ENCODE measurements around the gene SYAP1. TPM values are rescaled to one million over a fixed set of nuclear protein-coding genes. Genes with fewer than 3 reads are reported as not detected.

Gene SYAP1
- total RNA-seq = 10 to 100 TPM; 10.6 to 26.4 (median 16.9) TPM

GRCh38 chrX:16719334-16720084, at the start of gene SYAP1:
Gene SYAP1 (plus strand): TSS chrX:16719612. CDS start chrX:16719725, 113 bp downstream.
- ATAC-seq (peak; percentile 97 to 98), DNase-seq (peak; percentile 89 to 94)
- Histone ChIP-seq H3K9me3 (no peaks in the 10 kb centered on the region), H3K4me1 (peaks cover 0 to 27% of the 10 kb centered on the region in 2 donors), H3K4me3 (peak within 1 kb of the TSS; percentile 62 to 94 (median 81)), H3K27me3 (no peaks in the 10 kb centered on the region), H3K36me3 (no peaks in the 10 kb centered on the region), H3K27ac (peak within 1 kb of the TSS; percentile 85 to 95 (median 90))
- intact Hi-C loops (cut with DNase I; ENCODE audit: low total_unique reads) = loop anchor here (1.0 to 10.0 kb wide), 5 partner anchors 67 to 1045 kb away; partner anchors contain the start of genes AP1S2, RBBP7, TXLNG and ZRSR2
- no peak for TF ChIP-seq CTCF (IDR thresholded peaks at IDR 0.05 in 4 of 5, conservative IDR thresholded peaks at IDR 0.05 in 1 of 5)
- peak; percentile 95 for TF ChIP-seq POLR2A (IDR thresholded peaks at IDR 0.05)
- in situ Hi-C loops (cut with MboI; ENCODE audit: low sequenced_read_pairs in 4 of 4) = loop anchor here in 2 of 4 donors (10.0 to 25.0 kb wide), 4 partner anchors 65 to 1032 kb away; partner anchors contain the start of genes TXLNG (in 1 of the 2) and ZRSR2 (in 1 of the 2)

GRCh38 chrX:16671005-16671404, 48.4 kb upstream of the SYAP1 start:
- no peak overlapping the region for H3K4me3 ChIP-seq
- in situ Hi-C loops (cut with MboI; ENCODE audit: low sequenced_read_pairs in 4 of 4) = loop anchor here in 2 of 4 donors (25.0 kb wide), 1 partner anchor 234 kb away; no protein-coding TSS in a partner anchor
- ATAC-seq = no peak
- H3K4me1 ChIP-seq = no peaks in the 10 kb centered on the region
- no peaks in the 10 kb centered on the region for H3K9me3 ChIP-seq
- H3K27me3 ChIP-seq = peaks cover 0 to 4% (median 0%) of the 10 kb centered on the region in 3 donors
- peak in 1 of 2 donors; percentile 3 for DNase-seq
- no peak overlapping the region for H3K27ac ChIP-seq
- intact Hi-C loops (cut with DNase I; ENCODE audit: low total_unique reads) = loop anchor here (1.0 kb wide), 1 partner anchor 235 kb away; no protein-coding TSS in a partner anchor
- TF ChIP-seq POLR2A (IDR thresholded peaks at IDR 0.05) (no peak), CTCF (IDR thresholded peaks at IDR 0.05 in 4 of 5, conservative IDR thresholded peaks at IDR 0.05 in 1 of 5) (peak in 2 of 5 experiments; percentile 19 to 39)
- no peaks in the 10 kb centered on the region for H3K36me3 ChIP-seq

GRCh38 chrX:16678689-16679088, 40.7 kb upstream of the SYAP1 start:
- no peak overlapping the region for H3K27ac ChIP-seq

GRCh38 chrX:16683007-16683664, 36.3 kb upstream of the SYAP1 start:
- no peaks in the 10 kb centered on the region for H3K9me3 ChIP-seq
- H3K27ac ChIP-seq = no peak overlapping the region
- H3K36me3 ChIP-seq = peaks cover 0 to 7% of the 10 kb centered on the region in 2 donors
- no peak overlapping the region for H3K4me3 ChIP-seq
- intact Hi-C loops (cut with DNase I; ENCODE audit: low total_unique reads) = no loop called here
- no peak for ATAC-seq
- no peak for DNase-seq
- TF ChIP-seq CTCF (IDR thresholded peaks at IDR 0.05 in 4 of 5, conservative IDR thresholded peaks at IDR 0.05 in 1 of 5) (no peak), POLR2A (IDR thresholded peaks at IDR 0.05) (no peak)
- in situ Hi-C loops (cut with MboI; ENCODE audit: low sequenced_read_pairs in 4 of 4) = no loop called here
- no peaks in the 10 kb centered on the region for H3K4me1 ChIP-seq
- no peaks in the 10 kb centered on the region for H3K27me3 ChIP-seq

More at GRCh38 chrX:16678689-16679088, 40.7 kb upstream of the SYAP1 start:
- intact Hi-C loops (cut with DNase I; ENCODE audit: low total_unique reads) (no loop called here), in situ Hi-C loops (cut with MboI; ENCODE audit: low sequenced_read_pairs in 4 of 4) (no loop called here)
- ATAC-seq (no peak), DNase-seq (no peak)
- H3K27me3 ChIP-seq = peaks cover 0 to 4% (median 0%) of the 10 kb centered on the region in 3 donors
- no peaks in the 10 kb centered on the region for H3K4me1 ChIP-seq
- H3K36me3 ChIP-seq = peaks cover 0 to 11% of the 10 kb centered on the region in 2 donors
- no peaks in the 10 kb centered on the region for H3K9me3 ChIP-seq
- TF ChIP-seq POLR2A (IDR thresholded peaks at IDR 0.05) = no peak
- no peak for TF ChIP-seq CTCF (IDR thresholded peaks at IDR 0.05 in 4 of 5, conservative IDR thresholded peaks at IDR 0.05 in 1 of 5)
- H3K4me3 ChIP-seq = no peak overlapping the region
